Raji (cell line): ENCODE measurements around the gene RAX.

Experiments
- POLR2A ChIP-seq: IDR thresholded peaks from 2 replicates; pipeline ENCODE4 v1.6.1; 2011; ENCODE audit warnings: low read depth, low read length, control low read depth; ENCODE audit not compliant: insufficient read depth

The RAX gene

GRCh38 chr18:59231114-59231513 lies 42.1 kb downstream of the RAX start:
- TF ChIP-seq POLR2A, result no peak

DNA sequence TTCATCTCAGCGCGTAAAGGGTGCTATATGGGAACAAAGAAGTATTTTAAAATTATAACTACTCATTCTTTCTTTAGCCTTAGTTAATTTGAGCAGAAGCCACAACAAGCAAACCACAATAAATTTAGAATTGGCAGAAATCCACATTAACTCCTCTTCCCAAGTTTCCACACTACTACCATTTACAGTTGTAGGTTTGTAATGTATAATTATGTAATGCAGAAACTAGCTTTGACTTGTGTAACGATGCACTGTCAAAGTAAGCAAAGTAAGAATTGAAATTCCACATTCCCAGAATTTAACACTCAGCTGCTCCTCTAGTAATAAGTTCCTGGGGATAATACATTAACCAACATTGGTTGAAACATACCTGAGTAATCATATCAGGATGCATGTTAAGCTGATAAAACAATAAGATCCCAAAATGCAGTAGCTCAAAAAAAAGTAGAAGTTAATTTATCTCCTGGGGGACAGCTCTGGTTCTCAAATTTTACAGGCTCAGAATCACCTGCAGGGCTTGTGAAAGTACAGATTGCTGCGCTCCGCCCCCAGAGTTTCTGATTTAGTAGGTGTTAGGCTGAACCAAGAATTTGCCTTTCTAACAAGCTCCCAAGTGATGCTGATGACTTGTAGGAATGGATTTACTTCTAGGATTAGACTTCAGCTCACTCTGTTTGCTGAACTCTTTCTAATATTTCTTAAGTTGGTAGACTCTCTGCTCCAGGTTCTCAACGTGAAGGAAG lies 43.4 kb downstream of the RAX start:
- no peak for TF ChIP-seq POLR2A

DNA sequence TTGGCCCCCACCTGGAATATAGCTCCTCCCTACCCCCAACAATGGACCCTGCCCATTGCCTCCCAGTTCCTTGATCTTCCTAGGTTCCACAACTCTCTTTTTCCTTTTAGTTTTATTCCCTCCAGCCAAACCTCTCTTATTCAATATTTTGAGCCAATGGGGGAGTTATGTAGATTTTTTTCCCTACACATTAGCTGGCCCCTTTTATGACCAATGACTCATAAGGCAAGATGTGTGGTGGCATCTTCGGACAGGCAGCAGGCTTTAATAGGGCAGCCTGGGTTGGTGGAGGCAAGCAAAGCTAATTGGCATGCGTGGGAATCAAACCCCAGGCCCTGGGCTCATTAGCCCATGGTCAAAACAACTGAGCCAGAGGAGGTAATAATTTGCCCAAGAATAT lies 44.1 kb downstream of the RAX start:
- TF ChIP-seq POLR2A, result no peak

GRCh38 chr18:59228351-59228750 lies 44.9 kb downstream of the RAX start:
- no peak for TF ChIP-seq POLR2A

GRCh38 chr18:59222341-59222740 lies 50.9 kb downstream of the RAX start:
- no peak for TF ChIP-seq POLR2A

DNA sequence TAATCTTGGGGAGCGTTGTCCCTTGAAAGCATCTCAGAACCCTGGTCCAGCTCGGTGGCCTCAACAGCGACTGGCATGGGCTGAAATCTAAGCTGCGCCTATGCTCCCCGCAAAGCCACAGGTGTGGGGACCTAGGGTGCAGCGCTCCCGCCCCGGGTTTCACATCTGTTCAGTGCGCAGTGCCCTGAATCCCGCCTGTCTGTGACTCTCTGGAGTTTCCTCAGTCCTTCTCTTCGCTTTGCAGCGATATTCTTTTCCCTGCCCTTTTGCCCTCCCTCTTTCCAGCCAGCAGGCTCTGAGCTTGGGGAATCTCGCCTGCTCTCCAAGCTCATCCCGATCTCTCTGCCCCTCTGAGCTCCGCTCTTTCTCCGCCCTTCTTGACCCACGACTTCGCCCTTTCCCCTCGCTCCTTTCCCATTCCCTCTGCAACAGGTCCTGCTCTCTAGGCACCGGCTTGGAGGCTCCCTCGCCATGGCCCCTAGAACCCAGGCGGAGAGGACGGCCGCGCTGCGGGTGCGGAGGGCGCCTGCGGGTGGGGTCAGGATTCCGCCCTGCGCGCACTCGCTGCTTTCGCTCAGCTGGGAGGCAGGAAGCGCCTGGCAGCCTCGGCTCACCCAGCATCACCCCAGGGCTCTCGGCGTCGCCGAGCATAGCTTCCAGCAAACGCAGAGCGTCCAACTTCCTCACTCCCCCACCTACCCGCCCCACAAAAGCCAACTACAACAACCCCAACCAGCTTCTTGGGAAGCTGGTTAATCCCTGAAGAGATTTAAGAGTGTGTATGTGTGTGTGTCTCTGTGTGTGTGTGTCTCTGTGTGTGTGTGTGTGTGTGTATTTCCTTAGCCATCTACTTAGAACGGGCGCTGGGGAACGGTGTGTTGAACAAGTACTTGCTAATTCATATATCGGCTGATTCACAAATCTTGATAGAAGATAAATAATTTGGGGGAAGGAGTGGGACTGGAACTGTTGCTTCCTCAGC lies 52.2 kb downstream of the RAX start:
- no peak for TF ChIP-seq POLR2A

GRCh38 chr18:59220164-59220783 lies 53.0 kb downstream of the RAX start:
- TF ChIP-seq POLR2A, result no peak

DNA sequence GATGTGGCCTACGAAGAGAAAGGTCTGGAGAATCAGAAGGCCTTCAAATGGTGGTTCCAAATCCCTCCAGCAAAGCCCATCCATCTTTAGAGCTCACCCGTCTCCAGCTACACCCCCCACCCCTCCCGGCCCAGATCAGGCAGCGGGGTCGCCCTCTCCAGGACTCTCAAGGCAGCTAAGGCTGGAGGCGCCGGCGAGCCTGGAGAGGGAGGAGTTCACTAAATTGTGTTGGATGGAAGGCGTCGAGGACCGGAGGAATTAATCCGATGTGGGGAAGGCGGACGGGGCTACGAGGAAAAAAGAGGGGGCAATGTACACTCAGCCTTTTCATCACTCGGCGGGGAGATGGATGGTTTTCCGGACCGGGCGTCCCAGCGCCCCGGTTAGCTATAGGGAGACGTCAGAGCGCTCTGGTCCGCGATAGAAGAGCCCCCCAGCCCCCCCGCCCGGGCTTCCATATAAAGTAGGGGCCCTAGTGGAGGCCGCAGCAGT lies 53.5 kb downstream of the RAX start, which contains the start of gene GRP:
Gene GRP (plus strand): TSS at position 487 of the 492 bp plus-strand sequence. CDS start 108 bp downstream, outside the sequence.
- TF ChIP-seq POLR2A, result no peak

- TF ChIP-seq POLR2A, result no peak
These were observed 55.2 kb downstream of the RAX start for GRCh38 chr18:59218018-59218417.
